ENCODE results near the gene ZNF318.

- no peak for TF ChIP-seq CTCF (IDR thresholded peaks at IDR 0.05)
- TF ChIP-seq EZH2 (IDR thresholded peaks at IDR 0.05; ENCODE audit: borderline replicate concordance, insufficient read depth, low read depth, low read length, poor library complexity, severe bottlenecking), result no peak
Observed at GRCh38 chr6:43294536-43294935, 74.9 kb downstream of the ZNF318 start.

Measured in B cell (primary cell).